OCI-LY1 (cell line): Measurements from ENCODE around the gene TWF1.
"Not testable (repeated sequence)": the region's sequence is repeated elsewhere in the genome, so short reads cannot be mapped to it uniquely, and the experiment has no call there.

Experiments
- EZH2 ChIP-seq: fragments of 200-600 bp; sonication (generic), shearing (Covaris generic); IDR thresholded peaks from 2 replicates; pipeline ENCODE4 v1.8.0; 2017; ENCODE audit warnings: borderline replicate concordance, mixed run types, mild to moderate bottlenecking, antibody characterized with exemption, low read length, moderate library complexity, mixed read lengths
- TF ChIP-seq, protein P1 (sequence below): fragments of 200-600 bp; sonication (generic), shearing (Covaris generic); IDR thresholded peaks from 2 replicates; pipeline ENCODE4 v1.5.1; 2017; ENCODE audit warnings: mild to moderate bottlenecking, antibody characterized with exemption, low read length, moderate library complexity, mixed read lengths

DNA sequence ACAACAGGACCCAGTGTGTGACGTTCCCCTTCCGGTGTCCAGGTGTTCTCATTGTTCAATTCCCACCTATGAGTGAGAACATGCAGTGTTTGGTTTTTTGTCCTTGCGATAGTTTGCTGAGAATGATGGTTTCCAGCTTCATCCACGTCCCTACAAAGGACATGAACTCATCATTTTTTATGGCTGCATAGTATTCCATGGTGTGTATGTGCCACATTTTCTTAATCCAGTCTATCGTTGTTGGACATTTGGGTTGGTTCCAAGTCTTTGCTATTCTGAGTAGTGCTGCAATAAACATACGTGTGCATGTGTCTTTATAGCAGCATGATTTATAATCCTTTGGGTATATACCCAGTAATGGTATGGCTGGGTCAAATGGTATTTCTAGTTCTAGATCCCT lies 54.8 kb downstream of the TWF1 start:
- TF ChIP-seq, protein P1, sequence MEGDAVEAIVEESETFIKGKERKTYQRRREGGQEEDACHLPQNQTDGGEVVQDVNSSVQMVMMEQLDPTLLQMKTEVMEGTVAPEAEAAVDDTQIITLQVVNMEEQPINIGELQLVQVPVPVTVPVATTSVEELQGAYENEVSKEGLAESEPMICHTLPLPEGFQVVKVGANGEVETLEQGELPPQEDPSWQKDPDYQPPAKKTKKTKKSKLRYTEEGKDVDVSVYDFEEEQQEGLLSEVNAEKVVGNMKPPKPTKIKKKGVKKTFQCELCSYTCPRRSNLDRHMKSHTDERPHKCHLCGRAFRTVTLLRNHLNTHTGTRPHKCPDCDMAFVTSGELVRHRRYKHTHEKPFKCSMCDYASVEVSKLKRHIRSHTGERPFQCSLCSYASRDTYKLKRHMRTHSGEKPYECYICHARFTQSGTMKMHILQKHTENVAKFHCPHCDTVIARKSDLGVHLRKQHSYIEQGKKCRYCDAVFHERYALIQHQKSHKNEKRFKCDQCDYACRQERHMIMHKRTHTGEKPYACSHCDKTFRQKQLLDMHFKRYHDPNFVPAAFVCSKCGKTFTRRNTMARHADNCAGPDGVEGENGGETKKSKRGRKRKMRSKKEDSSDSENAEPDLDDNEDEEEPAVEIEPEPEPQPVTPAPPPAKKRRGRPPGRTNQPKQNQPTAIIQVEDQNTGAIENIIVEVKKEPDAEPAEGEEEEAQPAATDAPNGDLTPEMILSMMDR = not testable (repeated sequence)
- TF ChIP-seq EZH2 = not testable (repeated sequence)
